Fibroblast of mammary gland (primary cell): ENCODE results near the gene PSEN2.

ENCODE experiments used
- DNase-seq: peaks from one replicate; pipeline ENCODE4 v3.0.0-alpha.2; 2010; ENCODE audit warnings: low read depth
- H3K4me3 ChIP-seq: 2 replicates; pipeline ENCODE4 v1.5.1; 2011; ENCODE audit warnings: low read depth, mild to moderate bottlenecking, low read length, moderate library complexity; ENCODE audit not compliant: control insufficient read depth
- TF ChIP-seq, protein P1 (sequence below): conservative IDR thresholded peaks from 2 replicates; pipeline ENCODE4 v1.5.1; 2011; ENCODE audit warnings: low read depth, low read length, inconsistent platforms; ENCODE audit not compliant: control insufficient read depth, insufficient read depth

PSEN2 gene

DNA sequence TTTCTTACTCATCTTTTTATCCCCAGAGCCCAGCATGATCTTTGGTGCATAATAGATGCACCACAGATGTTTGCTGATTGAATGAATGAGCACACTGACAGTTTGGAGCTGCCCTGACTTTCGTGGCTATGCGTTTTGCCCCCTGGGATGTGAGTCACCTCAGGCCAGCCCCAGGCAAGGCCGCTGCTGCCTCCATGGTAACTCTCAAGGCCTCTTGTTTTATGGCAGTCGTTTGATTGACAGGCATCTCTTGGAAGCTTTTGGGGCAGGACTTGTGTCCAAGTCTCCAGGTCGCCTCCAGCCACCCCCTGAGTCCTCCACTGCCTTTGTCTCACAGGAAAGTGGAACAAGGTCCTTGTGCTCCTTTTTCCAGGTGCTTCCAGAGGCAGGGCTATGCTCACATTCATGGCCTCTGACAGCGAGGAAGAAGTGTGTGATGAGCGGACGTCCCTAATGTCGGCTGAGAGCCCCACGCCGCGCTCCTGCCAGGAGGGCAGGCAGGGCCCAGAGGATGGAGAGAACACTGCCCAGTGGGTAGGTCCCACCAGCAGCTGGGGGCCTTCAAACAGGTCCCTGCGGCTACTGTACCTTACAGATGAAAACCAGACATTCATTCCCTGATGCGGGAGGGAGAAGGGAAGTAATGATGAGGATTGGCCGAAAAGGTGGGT lies 11.2 kb downstream of the PSEN2 start:
- DNase-seq: peak; percentile 14
- TF ChIP-seq, protein P1, sequence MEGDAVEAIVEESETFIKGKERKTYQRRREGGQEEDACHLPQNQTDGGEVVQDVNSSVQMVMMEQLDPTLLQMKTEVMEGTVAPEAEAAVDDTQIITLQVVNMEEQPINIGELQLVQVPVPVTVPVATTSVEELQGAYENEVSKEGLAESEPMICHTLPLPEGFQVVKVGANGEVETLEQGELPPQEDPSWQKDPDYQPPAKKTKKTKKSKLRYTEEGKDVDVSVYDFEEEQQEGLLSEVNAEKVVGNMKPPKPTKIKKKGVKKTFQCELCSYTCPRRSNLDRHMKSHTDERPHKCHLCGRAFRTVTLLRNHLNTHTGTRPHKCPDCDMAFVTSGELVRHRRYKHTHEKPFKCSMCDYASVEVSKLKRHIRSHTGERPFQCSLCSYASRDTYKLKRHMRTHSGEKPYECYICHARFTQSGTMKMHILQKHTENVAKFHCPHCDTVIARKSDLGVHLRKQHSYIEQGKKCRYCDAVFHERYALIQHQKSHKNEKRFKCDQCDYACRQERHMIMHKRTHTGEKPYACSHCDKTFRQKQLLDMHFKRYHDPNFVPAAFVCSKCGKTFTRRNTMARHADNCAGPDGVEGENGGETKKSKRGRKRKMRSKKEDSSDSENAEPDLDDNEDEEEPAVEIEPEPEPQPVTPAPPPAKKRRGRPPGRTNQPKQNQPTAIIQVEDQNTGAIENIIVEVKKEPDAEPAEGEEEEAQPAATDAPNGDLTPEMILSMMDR: no peak
- H3K4me3 ChIP-seq: no peak overlapping the region

DNA sequence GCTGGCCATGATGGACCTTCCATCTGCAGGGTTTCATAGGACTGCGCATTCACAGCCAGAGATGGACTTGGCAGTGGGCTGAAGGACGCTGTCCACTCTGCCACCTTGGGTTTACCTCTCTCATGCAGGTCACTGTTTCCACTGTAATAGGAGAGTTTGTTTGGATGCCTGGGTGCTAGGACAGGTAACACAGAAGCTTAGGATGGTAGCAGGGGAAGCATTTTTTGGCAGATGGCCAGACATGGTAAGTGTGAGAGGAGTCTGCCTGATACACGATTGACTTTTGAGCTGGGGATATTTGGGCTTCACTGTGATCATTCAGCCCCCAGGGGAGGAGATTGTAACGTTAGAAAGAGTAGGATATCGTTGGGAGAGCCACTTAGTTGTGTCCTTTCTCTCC lies 11.8 kb downstream of the PSEN2 start:
- H3K4me3 ChIP-seq: no peak overlapping the region
- no peak for DNase-seq
- TF ChIP-seq, protein P1: no peak

DNA sequence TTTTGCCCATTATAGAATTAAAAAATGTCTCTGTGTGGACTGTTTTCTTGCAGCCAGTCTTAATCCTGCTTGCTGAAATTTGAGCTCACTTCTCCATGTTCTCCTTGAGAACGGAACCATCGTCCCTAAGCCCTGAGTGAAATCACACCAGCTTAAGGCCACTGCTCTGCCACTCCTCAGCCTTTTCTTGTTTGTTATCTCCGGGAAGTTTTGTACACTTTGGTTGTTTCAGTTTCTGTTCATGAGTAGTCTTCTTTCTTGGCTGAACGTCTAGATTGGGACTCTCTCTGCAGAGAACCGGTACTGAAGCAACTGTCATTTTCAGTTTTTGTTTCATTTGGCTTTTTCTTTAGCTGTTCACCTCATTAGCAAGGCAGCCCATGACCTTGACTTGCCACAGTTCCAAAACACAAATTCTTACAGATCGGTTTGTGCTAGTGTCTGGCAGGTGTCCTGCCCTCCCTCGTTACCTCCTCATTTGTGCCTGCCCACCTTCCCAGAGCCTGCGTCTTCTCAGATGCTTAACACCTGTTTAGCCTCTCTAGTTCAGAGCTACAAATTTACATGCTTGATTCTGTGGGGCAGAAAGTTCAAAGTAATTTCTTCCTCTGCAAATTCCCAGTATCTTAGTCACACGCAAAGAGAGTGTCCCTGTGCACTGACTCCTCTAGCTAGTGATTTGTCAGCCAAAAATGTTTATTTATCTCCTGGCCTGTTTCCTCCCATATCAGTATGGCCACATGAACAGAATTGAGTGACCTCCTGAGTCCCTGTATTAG lies 12.4 kb downstream of the PSEN2 start:
- DNase-seq: peak; percentile 33

DNA sequence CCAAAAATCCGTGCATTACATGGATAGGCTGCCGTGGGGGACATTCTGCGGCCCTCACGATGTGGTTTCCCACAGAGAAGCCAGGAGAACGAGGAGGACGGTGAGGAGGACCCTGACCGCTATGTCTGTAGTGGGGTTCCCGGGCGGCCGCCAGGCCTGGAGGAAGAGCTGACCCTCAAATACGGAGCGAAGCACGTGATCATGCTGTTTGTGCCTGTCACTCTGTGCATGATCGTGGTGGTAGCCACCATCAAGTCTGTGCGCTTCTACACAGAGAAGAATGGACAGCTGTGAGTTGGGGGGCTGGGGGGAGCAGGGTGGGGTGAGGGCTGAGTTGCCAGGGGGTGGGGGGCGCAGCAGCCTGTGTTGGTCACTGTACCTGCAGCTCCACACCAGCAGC lies 13.2 kb downstream of the PSEN2 start:
- no peak for DNase-seq
- H3K4me3 ChIP-seq: no peak overlapping the region
- TF ChIP-seq, protein P1: no peak

More for the DNA sequence above, 12.4 kb downstream of the PSEN2 start:
- TF ChIP-seq, protein P1: no peak
- H3K4me3 ChIP-seq: no peak overlapping the region

DNA sequence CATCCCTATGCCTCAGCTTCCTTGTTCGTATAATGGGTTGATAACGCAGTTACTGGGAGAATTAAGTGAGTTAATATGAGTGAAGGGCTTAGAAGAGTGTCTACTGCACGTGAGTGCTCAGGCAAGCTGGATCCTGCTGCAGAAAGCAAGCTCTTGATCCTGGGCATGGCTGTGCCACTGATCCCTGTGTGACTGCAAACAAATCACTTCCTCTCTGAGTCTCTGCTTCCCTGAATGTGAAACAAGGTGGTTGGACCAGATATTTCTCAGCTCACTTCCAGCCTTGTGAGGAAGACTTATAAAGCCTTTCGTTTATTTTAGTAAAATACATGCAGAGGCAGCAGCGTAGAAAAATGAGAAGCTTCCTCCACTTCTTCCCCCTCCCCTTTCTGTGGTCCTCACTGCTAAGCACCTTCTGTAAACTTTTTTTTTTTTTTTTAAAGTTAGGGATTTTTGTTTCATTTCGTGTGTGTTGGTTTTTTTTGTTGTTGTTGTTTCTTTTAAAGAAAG lies 13.8 kb downstream of the PSEN2 start:
- no peak overlapping the region for H3K4me3 ChIP-seq
- TF ChIP-seq, protein P1: no peak
- DNase-seq: no peak

DNA sequence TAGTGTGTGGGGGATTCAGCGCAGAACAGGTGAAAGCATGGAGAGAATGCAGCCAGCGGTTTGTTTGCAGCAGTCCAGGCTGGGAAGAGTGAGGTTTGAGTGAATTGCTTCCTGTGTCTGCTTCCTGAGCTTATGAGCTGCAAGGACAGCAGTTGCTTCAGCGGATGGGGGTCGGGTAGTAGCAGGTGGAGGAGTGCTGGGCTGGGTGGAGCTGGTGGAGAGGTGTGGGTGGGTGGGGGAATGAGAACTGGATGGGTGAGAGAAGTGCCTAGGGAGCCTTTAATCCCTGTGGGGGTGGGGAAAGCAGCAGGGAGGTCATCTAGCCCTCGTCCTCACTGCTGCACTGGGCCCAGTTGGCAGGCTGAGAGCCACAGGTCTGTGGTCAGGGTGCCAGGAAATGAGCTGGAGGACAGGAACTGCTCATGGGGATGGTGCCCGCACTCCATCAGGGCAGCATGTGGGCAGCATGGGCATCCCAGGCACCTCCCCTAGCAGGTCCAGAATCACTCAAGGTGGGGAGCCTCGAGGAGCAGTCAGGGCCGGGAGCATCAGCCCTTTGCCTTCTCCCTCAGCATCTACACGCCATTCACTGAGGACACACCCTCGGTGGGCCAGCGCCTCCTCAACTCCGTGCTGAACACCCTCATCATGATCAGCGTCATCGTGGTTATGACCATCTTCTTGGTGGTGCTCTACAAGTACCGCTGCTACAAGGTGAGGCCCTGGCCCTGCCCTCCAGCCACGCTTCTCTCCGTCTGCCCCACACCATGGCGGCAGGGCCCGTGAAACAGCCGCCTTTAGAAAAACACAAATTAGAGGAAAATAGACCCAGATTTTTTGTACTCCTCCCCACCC lies 14.8 kb downstream of the PSEN2 start:
- no peak for DNase-seq
- H3K4me3 ChIP-seq: no peak overlapping the region
- TF ChIP-seq, protein P1: no peak
